ENCODE measurements around the gene MLF2. TPM values are rescaled to one million over a fixed set of nuclear protein-coding genes. Genes with fewer than 3 reads are reported as not detected.

The MLF2 gene
- total and polyA plus RNA-seq, 10 of the 15 experiments (the other 5 are each of a cell fraction or from before 2014, with no cell fraction given), result 13.5 to 222 (median 130) TPM

DNA sequence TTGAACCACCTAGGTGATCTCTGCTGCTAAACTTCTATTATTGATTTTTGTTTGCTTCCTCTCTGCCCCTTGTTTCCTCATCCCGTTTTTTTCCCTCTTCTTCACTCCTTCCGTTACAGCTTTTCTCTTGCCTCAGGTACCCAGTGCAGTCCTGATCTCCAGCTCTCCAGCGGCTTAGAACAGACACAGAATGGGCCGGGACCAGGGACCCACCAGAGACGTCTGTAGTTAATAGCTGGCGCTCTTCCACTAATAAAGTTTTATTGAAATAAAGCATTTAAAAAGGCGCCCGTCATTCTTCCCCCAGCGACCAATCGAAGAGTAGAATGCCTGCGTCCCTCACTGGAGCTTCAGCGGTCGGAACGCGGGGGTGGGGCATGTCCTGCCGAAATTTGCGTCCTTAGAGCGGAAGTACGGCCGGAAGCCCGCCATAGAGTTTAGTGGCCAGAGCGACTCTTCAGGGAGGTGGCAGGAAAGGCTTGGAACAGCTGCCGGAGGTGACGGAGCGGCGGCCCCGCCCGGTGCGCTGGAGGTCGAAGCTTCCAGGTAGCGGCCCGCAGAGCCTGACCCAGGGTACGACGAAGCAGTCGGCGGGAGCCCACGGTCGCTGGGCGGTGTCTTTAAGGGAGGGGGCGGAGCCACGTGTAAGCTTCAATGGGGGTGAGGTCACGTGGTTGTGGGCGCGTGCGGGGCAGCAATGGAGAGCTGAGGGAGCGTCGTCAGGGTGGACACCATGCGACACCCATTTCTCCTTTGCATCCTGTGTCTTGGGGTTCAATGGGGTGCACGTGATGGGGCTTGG is 29.1 kb downstream of the MLF2 start, which contains the start of gene COPS7A (continued):
- TF ChIP-seq, protein P1, sequence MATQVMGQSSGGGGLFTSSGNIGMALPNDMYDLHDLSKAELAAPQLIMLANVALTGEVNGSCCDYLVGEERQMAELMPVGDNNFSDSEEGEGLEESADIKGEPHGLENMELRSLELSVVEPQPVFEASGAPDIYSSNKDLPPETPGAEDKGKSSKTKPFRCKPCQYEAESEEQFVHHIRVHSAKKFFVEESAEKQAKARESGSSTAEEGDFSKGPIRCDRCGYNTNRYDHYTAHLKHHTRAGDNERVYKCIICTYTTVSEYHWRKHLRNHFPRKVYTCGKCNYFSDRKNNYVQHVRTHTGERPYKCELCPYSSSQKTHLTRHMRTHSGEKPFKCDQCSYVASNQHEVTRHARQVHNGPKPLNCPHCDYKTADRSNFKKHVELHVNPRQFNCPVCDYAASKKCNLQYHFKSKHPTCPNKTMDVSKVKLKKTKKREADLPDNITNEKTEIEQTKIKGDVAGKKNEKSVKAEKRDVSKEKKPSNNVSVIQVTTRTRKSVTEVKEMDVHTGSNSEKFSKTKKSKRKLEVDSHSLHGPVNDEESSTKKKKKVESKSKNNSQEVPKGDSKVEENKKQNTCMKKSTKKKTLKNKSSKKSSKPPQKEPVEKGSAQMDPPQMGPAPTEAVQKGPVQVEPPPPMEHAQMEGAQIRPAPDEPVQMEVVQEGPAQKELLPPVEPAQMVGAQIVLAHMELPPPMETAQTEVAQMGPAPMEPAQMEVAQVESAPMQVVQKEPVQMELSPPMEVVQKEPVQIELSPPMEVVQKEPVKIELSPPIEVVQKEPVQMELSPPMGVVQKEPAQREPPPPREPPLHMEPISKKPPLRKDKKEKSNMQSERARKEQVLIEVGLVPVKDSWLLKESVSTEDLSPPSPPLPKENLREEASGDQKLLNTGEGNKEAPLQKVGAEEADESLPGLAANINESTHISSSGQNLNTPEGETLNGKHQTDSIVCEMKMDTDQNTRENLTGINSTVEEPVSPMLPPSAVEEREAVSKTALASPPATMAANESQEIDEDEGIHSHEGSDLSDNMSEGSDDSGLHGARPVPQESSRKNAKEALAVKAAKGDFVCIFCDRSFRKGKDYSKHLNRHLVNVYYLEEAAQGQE (IDR thresholded peaks at IDR 0.05; ENCODE audit: low read depth, low read length), result no peak
- TF ChIP-seq RELA (IDR thresholded peaks at IDR 0.05; ENCODE audit: borderline replicate concordance, partially characterized antibody), result peak; percentile 9
- TF ChIP-seq, protein P2, sequence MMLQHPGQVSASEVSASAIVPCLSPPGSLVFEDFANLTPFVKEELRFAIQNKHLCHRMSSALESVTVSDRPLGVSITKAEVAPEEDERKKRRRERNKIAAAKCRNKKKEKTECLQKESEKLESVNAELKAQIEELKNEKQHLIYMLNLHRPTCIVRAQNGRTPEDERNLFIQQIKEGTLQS (IDR thresholded peaks at IDR 0.05; ENCODE audit: borderline replicate concordance, extremely low read depth, low read depth, low read length), result peak; percentile 49; the same call in 1 of the 2 replicates
- no peak; the same call in 1 of the 2 replicates for TF ChIP-seq ZBED1 (IDR thresholded peaks at IDR 0.05; ENCODE audit: borderline replicate concordance)
- TF ChIP-seq MTA3 (IDR thresholded peaks at IDR 0.05; ENCODE audit: borderline replicate concordance, low read length), result no peak
- TF ChIP-seq RCOR1 (conservative IDR thresholded peaks at IDR 0.05; ENCODE audit: low read depth, low read length), result peak; percentile 76; the same call in 1 of the 2 replicates
- TF ChIP-seq MYB (IDR thresholded peaks at IDR 0.05; ENCODE audit: borderline replicate concordance, low read depth, low read length), result no peak
- TF ChIP-seq NR2F1 (conservative IDR thresholded peaks at IDR 0.05), result peak; percentile 72
- TF ChIP-seq HDAC6 (IDR thresholded peaks at IDR 0.05; ENCODE audit: unreplicated experiment), result no peak
- TF ChIP-seq NBN (IDR thresholded peaks at IDR 0.05), result peak; percentile 91
- TF ChIP-seq NFIC (IDR thresholded peaks at IDR 0.05; ENCODE audit: low read depth, low read length), result no peak
- no peak; the same call in 1 of the 2 replicates for TF ChIP-seq FOXM1 (IDR thresholded peaks at IDR 0.05; ENCODE audit: low read depth, low read length)
- 0 out of 2 replicates have a peak, but pooled peaks have one; percentile 27 for TF ChIP-seq SREBF1 (IDR thresholded peaks at IDR 0.05; ENCODE audit: low read length)
- TF ChIP-seq, protein P3, sequence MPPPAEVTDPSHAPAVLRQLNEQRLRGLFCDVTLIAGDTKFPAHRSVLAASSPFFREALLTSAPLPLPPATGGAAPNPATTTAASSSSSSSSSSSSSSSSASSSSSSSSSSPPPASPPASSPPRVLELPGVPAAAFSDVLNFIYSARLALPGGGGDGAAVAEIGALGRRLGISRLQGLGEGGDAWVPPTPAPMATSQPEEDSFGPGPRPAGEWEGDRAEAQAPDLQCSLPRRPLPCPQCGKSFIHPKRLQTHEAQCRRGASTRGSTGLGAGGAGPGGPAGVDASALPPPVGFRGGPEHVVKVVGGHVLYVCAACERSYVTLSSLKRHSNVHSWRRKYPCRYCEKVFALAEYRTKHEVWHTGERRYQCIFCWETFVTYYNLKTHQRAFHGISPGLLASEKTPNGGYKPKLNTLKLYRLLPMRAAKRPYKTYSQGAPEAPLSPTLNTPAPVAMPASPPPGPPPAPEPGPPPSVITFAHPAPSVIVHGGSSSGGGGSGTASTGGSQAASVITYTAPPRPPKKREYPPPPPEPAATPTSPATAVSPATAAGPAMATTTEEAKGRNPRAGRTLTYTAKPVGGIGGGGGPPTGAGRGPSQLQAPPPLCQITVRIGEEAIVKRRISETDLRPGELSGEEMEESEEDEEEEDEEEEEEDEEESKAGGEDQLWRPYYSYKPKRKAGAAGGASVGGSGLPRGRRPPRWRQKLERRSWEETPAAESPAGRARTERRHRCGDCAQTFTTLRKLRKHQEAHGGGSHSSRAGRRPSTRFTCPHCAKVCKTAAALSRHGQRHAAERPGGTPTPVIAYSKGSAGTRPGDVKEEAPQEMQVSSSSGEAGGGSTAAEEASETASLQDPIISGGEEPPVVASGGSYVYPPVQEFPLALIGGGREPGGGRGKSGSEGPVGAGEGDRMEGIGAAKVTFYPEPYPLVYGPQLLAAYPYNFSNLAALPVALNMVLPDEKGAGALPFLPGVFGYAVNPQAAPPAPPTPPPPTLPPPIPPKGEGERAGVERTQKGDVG (CRISPR knock-in tag; IDR thresholded peaks at IDR 0.05), result no peak
- peak; percentile 92; the same call in 1 of the 2 replicates for TF ChIP-seq TCF12 (IDR thresholded peaks at IDR 0.05; ENCODE audit: low read depth, low read length)
- TF ChIP-seq, protein P4, sequence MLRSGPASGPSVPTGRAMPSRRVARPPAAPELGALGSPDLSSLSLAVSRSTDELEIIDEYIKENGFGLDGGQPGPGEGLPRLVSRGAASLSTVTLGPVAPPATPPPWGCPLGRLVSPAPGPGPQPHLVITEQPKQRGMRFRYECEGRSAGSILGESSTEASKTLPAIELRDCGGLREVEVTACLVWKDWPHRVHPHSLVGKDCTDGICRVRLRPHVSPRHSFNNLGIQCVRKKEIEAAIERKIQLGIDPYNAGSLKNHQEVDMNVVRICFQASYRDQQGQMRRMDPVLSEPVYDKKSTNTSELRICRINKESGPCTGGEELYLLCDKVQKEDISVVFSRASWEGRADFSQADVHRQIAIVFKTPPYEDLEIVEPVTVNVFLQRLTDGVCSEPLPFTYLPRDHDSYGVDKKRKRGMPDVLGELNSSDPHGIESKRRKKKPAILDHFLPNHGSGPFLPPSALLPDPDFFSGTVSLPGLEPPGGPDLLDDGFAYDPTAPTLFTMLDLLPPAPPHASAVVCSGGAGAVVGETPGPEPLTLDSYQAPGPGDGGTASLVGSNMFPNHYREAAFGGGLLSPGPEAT (IDR thresholded peaks at IDR 0.05; ENCODE audit: low read depth), result peak; percentile 69
- peak; percentile 98 for TF ChIP-seq GABPA (IDR thresholded peaks at IDR 0.05; ENCODE audit: low read depth)
- TF ChIP-seq FOS (IDR thresholded peaks at IDR 0.05; ENCODE audit: borderline replicate concordance, extremely low read depth, insufficient read length), result no peak
- TF ChIP-seq KAT2A (conservative IDR thresholded peaks at IDR 0.05; ENCODE audit: control insufficient read depth, low read depth, low read length), result no peak

Measured in GM12878 (cell line).